ENCODE results near the gene SSC5D.

Gene SSC5D

GRCh38 chr19:55474269-55475265 lies 13.7 kb upstream of the SSC5D start:
- DNase-seq = no peak

- DNase-seq = peak; percentile 92
Measured at GRCh38 chr19:55476100-55476775, 12.0 kb upstream of the SSC5D start, which contains the start of gene ZNF628. TSS of gene ZNF628 (plus strand) at chr19:55476617. CDS start at chr19:55479911, 3,294 bp downstream.

GRCh38 chr19:55477905-55478304 lies 10.3 kb upstream of the SSC5D start:
- DNase-seq = no peak

GRCh38 chr19:55478364-55478763 lies 9.9 kb upstream of the SSC5D start:
- no peak for DNase-seq

GRCh38 chr19:55479045-55479444 lies 9.2 kb upstream of the SSC5D start:
- no peak for DNase-seq

GRCh38 chr19:55479451-55480230 lies 8.6 kb upstream of the SSC5D start:
- no peak for DNase-seq

- no peak for DNase-seq
Measured at GRCh38 chr19:55481148-55481793, 7.0 kb upstream of the SSC5D start.

- no peak for DNase-seq
Measured at GRCh38 chr19:55481794-55482155, 6.5 kb upstream of the SSC5D start.

- DNase-seq = no peak
Measured at GRCh38 chr19:55482156-55482961, 5.9 kb upstream of the SSC5D start.

- no peak for DNase-seq
Measured at GRCh38 chr19:55482967-55483705, 5.1 kb upstream of the SSC5D start.

GRCh38 chr19:55483706-55484592 lies 4.3 kb upstream of the SSC5D start:
- DNase-seq = no peak

GRCh38 chr19:55484593-55485438 lies 3.4 kb upstream of the SSC5D start, which contains the start of gene NAT14:
TSS of gene NAT14 (plus strand) at chr19:55485188. CDS start at chr19:55485709, 521 bp downstream.
- DNase-seq = peak; percentile 37

GRCh38 chr19:55485439-55486011 lies 2.7 kb upstream of the SSC5D start:
- DNase-seq = no peak

GRCh38 chr19:55486043-55486970 lies 1.9 kb upstream of the SSC5D start:
- DNase-seq = no peak

- peak; percentile 74 for DNase-seq
Measured at GRCh38 chr19:55486971-55487923, 989 bp upstream of the SSC5D start.

All from amniotic stem cell (primary cell).